GM18499 (cell line): ENCODE measurements around the gene SEMA3E.
"Not testable (repeated sequence)": the region's sequence is repeated elsewhere in the genome, so short reads cannot be mapped to it uniquely, and the experiment has no call there.

Experiments
- ATAC-seq: cut with Tn5 transposase; IDR thresholded peaks from one replicate; pipeline ENCODE4 v1.9.1; 2021; ENCODE audit warnings: moderate number of reproducible peaks; ENCODE audit not compliant: insufficient read depth, unreplicated experiment

Gene SEMA3E

GRCh38 chr7:83562960-83563359 lies 86.0 kb downstream of the SEMA3E start:
- ATAC-seq: no peak

- ATAC-seq: no peak
Observed at GRCh38 chr7:83562289-83562688, 86.7 kb downstream of the SEMA3E start.

- no peak for ATAC-seq
Observed at GRCh38 chr7:83559887-83560286, 89.1 kb downstream of the SEMA3E start.

GRCh38 chr7:83552556-83552955 lies 96.4 kb downstream of the SEMA3E start:
- ATAC-seq: not testable (repeated sequence)

GRCh38 chr7:83550100-83550499 lies 98.8 kb downstream of the SEMA3E start:
- no peak for ATAC-seq

GRCh38 chr7:83548250-83548649 lies 100.7 kb downstream of the SEMA3E start:
- ATAC-seq: no peak

- no peak for ATAC-seq
Observed at GRCh38 chr7:83547526-83547925, 101.4 kb downstream of the SEMA3E start.

- no peak for ATAC-seq
Observed at GRCh38 chr7:83546586-83546985, 102.4 kb downstream of the SEMA3E start.

GRCh38 chr7:83541187-83541960 lies 107.6 kb downstream of the SEMA3E start:
- ATAC-seq: no peak

GRCh38 chr7:83534488-83534887 lies 114.5 kb downstream of the SEMA3E start:
- no peak for ATAC-seq

- no peak for ATAC-seq
Observed at GRCh38 chr7:83532219-83532618, 116.7 kb downstream of the SEMA3E start.

GRCh38 chr7:83531766-83532165 lies 117.2 kb downstream of the SEMA3E start:
- no peak for ATAC-seq

GRCh38 chr7:83528925-83529423 lies 120.0 kb downstream of the SEMA3E start:
- no peak for ATAC-seq

- ATAC-seq: no peak
Observed at GRCh38 chr7:83524277-83525075, 124.5 kb downstream of the SEMA3E start.

GRCh38 chr7:83520726-83521125 lies 128.2 kb downstream of the SEMA3E start:
- ATAC-seq: no peak

GRCh38 chr7:83519240-83519639 lies 129.7 kb downstream of the SEMA3E start:
- ATAC-seq: no peak

- ATAC-seq: no peak
Observed at GRCh38 chr7:83517035-83517700, 131.8 kb downstream of the SEMA3E start.

- ATAC-seq: no peak
Observed at GRCh38 chr7:83514977-83515376, 134.0 kb downstream of the SEMA3E start.

GRCh38 chr7:83509255-83510021 lies 139.5 kb downstream of the SEMA3E start:
- ATAC-seq: no peak

- ATAC-seq: no peak
Observed at GRCh38 chr7:83504330-83504729, 144.6 kb downstream of the SEMA3E start.
